ENCODE results near the gene MAOB.

The MAOB gene

DNA sequence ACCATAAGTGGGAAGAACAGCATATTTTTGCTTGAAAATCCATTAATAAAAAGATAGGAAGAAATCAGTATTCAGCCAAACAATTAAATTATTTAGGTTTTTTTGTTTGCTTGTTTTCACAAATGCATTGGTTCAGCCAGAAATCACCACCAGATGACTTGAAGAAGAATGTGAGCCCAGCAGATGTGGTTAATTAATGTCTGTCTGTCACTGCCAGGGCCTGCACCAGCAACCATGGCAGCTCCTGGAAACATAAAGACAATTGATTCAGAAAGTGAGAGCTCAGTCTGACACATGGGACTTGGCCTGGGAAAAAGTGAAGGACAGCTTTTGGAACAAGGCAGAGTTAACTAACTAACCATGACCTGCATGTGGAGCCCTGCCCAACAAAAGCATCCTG is 74.0 kb downstream of the MAOB start:
- ChIA-PET CTCF (interaction anchor here (0.6 kb wide), 1 partner anchor 438 kb away, joined by 7 read pairs; no protein-coding TSS in a partner anchor), POLR2A (no interaction called here)
- TF ChIP-seq SP1 (IDR thresholded peaks at IDR 0.05) (no peak), BHLHE40 (IDR thresholded peaks at IDR 0.05; ENCODE audit: borderline replicate concordance) (no peak), TARDBP (IDR thresholded peaks at IDR 0.05) (no peak), ZNF384 (IDR thresholded peaks at IDR 0.05) (no peak), FOXM1 (IDR thresholded peaks at IDR 0.05; ENCODE audit: borderline replicate concordance) (no peak), HDGF (IDR thresholded peaks at IDR 0.05; ENCODE audit: borderline replicate concordance) (no peak), CTBP1 (IDR thresholded peaks at IDR 0.05; ENCODE audit: borderline replicate concordance) (no peak), SUZ12 (IDR thresholded peaks at IDR 0.05) (no peak), L3MBTL2 (conservative IDR thresholded peaks at IDR 0.05) (no peak), LEF1 (IDR thresholded peaks at IDR 0.05; ENCODE audit: borderline replicate concordance) (no peak), ARNT (IDR thresholded peaks at IDR 0.05) (no peak), FOXK2 (IDR thresholded peaks at IDR 0.05) (no peak), NFRKB (IDR thresholded peaks at IDR 0.05) (no peak), FOXA1 (IDR thresholded peaks at IDR 0.05) (no peak), ELF4 (IDR thresholded peaks at IDR 0.05) (no peak)
- TF ChIP-seq, protein P1, sequence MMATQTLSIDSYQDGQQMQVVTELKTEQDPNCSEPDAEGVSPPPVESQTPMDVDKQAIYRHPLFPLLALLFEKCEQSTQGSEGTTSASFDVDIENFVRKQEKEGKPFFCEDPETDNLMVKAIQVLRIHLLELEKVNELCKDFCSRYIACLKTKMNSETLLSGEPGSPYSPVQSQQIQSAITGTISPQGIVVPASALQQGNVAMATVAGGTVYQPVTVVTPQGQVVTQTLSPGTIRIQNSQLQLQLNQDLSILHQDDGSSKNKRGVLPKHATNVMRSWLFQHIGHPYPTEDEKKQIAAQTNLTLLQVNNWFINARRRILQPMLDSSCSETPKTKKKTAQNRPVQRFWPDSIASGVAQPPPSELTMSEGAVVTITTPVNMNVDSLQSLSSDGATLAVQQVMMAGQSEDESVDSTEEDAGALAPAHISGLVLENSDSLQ (IDR thresholded peaks at IDR 0.05): no peak
- DNase-seq (ENCODE audit: extremely low spot score): no peak

DNA sequence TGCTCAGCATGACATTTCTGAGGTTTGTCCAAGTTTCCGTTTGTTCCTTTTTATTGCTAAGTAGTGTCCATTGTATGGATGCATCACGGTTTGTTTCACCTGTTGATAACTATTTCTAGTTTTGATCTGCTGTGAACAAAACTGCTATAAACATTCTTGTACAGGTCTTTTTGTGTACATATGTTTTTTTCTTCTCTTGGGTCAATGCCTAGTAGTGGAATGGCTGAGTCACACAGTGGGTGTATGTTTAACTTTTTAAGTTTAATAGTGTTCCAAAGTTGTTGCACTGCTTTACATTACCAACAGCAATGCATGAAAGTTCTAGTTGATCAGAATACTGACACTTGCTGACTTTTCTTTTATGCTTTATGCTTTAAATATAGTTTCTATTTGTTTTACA is 76.7 kb downstream of the MAOB start:
- no peak for DNase-seq (ENCODE audit: extremely low spot score)
- CTCF ChIA-PET: no interaction called here
- POLR2A ChIA-PET: no interaction called here
- no peak for TF ChIP-seq L3MBTL2 (conservative IDR thresholded peaks at IDR 0.05)
- no peak for TF ChIP-seq ZNF384 (IDR thresholded peaks at IDR 0.05)
- TF ChIP-seq ARNT (IDR thresholded peaks at IDR 0.05): no peak

DNA sequence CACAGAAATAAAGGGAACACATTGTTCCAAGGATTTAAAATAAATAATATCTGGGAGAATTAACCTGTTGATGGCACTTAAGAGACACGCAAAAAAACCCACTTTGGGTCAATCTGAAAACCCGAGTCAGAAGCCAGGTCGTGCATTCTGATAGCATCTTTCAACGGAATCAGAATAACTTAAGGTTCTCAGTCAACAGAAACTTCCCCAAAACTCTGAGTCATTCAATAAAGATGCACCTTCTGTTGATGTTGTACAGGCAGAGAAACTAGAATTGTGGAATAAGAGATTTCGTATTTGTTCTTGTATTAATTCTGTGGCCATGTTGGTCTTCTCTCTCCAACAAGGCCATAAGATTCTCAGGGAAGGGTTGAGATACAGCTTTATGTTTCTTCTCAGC is 78.2 kb downstream of the MAOB start:
- CTCF ChIA-PET: no interaction called here
- TF ChIP-seq HDGF (IDR thresholded peaks at IDR 0.05; ENCODE audit: borderline replicate concordance): no peak
- no peak for TF ChIP-seq NFRKB (IDR thresholded peaks at IDR 0.05)
- no peak for TF ChIP-seq BHLHE40 (IDR thresholded peaks at IDR 0.05; ENCODE audit: borderline replicate concordance)
- TF ChIP-seq TARDBP (IDR thresholded peaks at IDR 0.05): no peak
- TF ChIP-seq, protein P1 (IDR thresholded peaks at IDR 0.05): no peak
- TF ChIP-seq SUZ12 (IDR thresholded peaks at IDR 0.05): no peak
- TF ChIP-seq FOXK2 (IDR thresholded peaks at IDR 0.05): no peak
- TF ChIP-seq FOXM1 (IDR thresholded peaks at IDR 0.05; ENCODE audit: borderline replicate concordance): no peak
- DNase-seq (ENCODE audit: extremely low spot score): no peak
- POLR2A ChIA-PET: no interaction called here

DNA sequence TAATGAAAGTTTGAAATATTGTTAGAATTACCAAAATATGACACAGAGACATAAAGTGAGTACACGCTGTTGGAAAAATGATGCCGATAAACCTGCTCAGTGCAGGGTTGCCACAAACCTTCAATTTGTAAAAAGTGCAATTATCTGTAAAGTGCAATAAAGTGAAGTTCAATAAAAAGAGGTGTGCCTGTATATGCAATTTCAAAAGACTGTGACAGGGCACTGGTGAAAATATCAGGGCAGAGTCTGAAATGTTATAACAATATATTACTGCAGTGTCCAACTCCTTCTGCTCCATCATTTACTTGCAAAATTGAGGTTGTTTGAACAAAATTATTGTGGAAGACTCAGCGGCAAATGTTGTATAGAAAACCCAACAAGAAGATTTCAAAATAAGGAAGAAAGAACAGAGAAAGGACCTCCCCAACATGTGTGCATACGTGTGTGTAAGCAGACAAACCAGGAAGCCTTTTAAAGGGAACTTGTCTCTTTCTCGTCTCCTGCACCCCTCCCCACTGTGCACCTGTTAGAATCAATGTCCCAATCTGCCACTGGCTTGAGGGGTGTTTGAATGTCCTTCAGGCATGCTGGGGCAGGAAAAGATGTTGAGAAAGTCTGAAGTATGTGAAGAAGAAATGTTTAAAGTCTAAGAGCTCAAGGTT is 96.2 kb downstream of the MAOB start:
- ChIA-PET POLR2A (no interaction called here), CTCF (no interaction called here)
- TF ChIP-seq HDGF (IDR thresholded peaks at IDR 0.05; ENCODE audit: borderline replicate concordance) (no peak), ARNT (IDR thresholded peaks at IDR 0.05) (no peak), FOXK2 (IDR thresholded peaks at IDR 0.05) (no peak), CTBP1 (IDR thresholded peaks at IDR 0.05; ENCODE audit: borderline replicate concordance) (no peak), TARDBP (IDR thresholded peaks at IDR 0.05) (no peak), ELF4 (IDR thresholded peaks at IDR 0.05) (no peak)
- no peak for DNase-seq (ENCODE audit: extremely low spot score)

DNA sequence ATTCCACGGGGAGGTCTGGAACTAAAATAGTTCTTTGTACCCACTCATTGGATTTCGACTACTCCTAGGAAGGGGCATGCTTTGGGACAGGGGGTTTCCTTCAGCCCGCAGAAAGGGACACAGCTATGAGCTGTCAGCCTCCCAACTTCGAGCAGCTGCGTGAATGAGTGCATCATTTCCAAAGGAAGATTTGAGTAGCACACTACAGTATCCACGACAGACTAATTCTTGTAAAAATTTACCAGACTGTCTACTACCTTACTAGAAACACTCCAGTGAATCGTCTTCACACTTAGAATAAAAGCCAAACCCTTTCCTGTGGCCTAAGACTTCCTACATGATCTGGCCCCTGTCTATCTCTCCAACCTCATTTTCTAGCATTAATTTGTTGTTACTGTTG is 124.2 kb downstream of the MAOB start:
- ChIA-PET CTCF (no interaction called here), POLR2A (no interaction called here)
- no peak for DNase-seq (ENCODE audit: extremely low spot score)
- TF ChIP-seq NFRKB (IDR thresholded peaks at IDR 0.05): no peak
- no peak for TF ChIP-seq SP1 (IDR thresholded peaks at IDR 0.05)
- TF ChIP-seq HDGF (IDR thresholded peaks at IDR 0.05; ENCODE audit: borderline replicate concordance): no peak
- no peak for TF ChIP-seq BHLHE40 (IDR thresholded peaks at IDR 0.05; ENCODE audit: borderline replicate concordance)
- TF ChIP-seq FOXM1 (IDR thresholded peaks at IDR 0.05; ENCODE audit: borderline replicate concordance): no peak
- no peak for TF ChIP-seq SUZ12 (IDR thresholded peaks at IDR 0.05)
- TF ChIP-seq ARNT (IDR thresholded peaks at IDR 0.05): no peak
- TF ChIP-seq TARDBP (IDR thresholded peaks at IDR 0.05): no peak
- no peak for TF ChIP-seq LEF1 (IDR thresholded peaks at IDR 0.05; ENCODE audit: borderline replicate concordance)
- no peak for TF ChIP-seq CTBP1 (IDR thresholded peaks at IDR 0.05; ENCODE audit: borderline replicate concordance)

DNA sequence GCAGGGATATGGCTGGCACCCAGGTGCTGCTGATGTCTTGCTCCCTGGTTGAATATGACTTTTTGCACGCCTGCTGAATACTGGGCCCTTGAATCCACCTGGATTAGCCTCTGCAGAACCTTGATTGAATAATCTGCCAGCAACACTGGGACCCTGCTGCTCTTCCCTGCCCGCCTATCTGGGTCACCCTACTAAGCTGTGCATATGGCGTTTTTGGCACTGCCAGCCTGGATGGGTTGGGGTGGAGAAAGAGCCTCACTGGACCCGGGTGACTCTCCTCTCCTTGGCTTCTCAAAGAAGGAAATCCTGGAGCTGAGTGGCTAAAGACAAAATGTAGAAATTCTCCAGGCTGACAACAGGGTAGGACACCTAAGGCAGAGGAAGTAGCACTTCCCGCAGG is 126.2 kb downstream of the MAOB start:
- ChIA-PET CTCF (no interaction called here), POLR2A (no interaction called here)
- no peak for DNase-seq (ENCODE audit: extremely low spot score)
- TF ChIP-seq HDGF (IDR thresholded peaks at IDR 0.05; ENCODE audit: borderline replicate concordance) (no peak), ARNT (IDR thresholded peaks at IDR 0.05) (no peak), FOXM1 (IDR thresholded peaks at IDR 0.05; ENCODE audit: borderline replicate concordance) (no peak), SP1 (IDR thresholded peaks at IDR 0.05) (no peak), L3MBTL2 (conservative IDR thresholded peaks at IDR 0.05) (no peak), ELF4 (IDR thresholded peaks at IDR 0.05) (no peak), FOXA1 (IDR thresholded peaks at IDR 0.05) (no peak), LEF1 (IDR thresholded peaks at IDR 0.05; ENCODE audit: borderline replicate concordance) (no peak), ZNF384 (IDR thresholded peaks at IDR 0.05) (no peak), CTBP1 (IDR thresholded peaks at IDR 0.05; ENCODE audit: borderline replicate concordance) (no peak), FOXK2 (IDR thresholded peaks at IDR 0.05) (no peak), BHLHE40 (IDR thresholded peaks at IDR 0.05; ENCODE audit: borderline replicate concordance) (no peak), NFRKB (IDR thresholded peaks at IDR 0.05) (no peak), TARDBP (IDR thresholded peaks at IDR 0.05) (no peak), SUZ12 (IDR thresholded peaks at IDR 0.05) (no peak)
- TF ChIP-seq, protein P1 (IDR thresholded peaks at IDR 0.05): no peak
